GM23248 (cell line): ENCODE results near the gene RPS6KA4. TPM values are rescaled to one million over a fixed set of nuclear protein-coding genes. Genes with fewer than 3 reads are reported as not detected.
A peak's percentile ranks its signal among the peaks of the same experiment; 100 is the strongest.

Experiments used
- DNase-seq: peaks from one replicate; pipeline ENCODE4 v3.0.0-alpha.2; 2015
- H2AFZ ChIP-seq: fragments of 200-600 bp; sonication (generic); 2 replicates; pipeline ENCODE4 v1.6.1; 2016; ENCODE audit warnings: antibody characterized with exemption
- H3F3A ChIP-seq: fragments of 200-600 bp; sonication (generic); 2 replicates; pipeline ENCODE4 v1.6.1; 2016; ENCODE audit warnings: mild to moderate bottlenecking, antibody characterized with exemption, mixed run types; ENCODE audit not compliant: insufficient read depth
- H3K27ac ChIP-seq: fragments of 200-600 bp; sonication (generic); 2 replicates; pipeline ENCODE4 v1.5.1; 2016; ENCODE audit warnings: mild to moderate bottlenecking
- H3K27me3 ChIP-seq: fragments of 200-600 bp; sonication (generic); replicated peaks from 2 replicates; pipeline ENCODE4 v1.6.1; 2016; ENCODE audit warnings: mild to moderate bottlenecking; ENCODE audit not compliant: insufficient read depth
- H3K36me3 ChIP-seq: fragments of 200-600 bp; sonication (generic); 2 replicates; pipeline ENCODE4 v1.6.1; 2016; ENCODE audit warnings: low read depth, mild to moderate bottlenecking
- H3K4me1 ChIP-seq: fragments of 200-600 bp; sonication (generic); 2 replicates; pipeline ENCODE4 v1.6.1; 2016; ENCODE audit warnings: mild to moderate bottlenecking; ENCODE audit not compliant: insufficient read depth
- H3K4me2 ChIP-seq: fragments of 200-600 bp; sonication (generic); one replicate; pipeline ENCODE4 v1.6.1; 2016; ENCODE audit warnings: mild to moderate bottlenecking; ENCODE audit not compliant: unreplicated experiment
- H3K4me3 ChIP-seq: fragments of 200-600 bp; sonication (generic); 2 replicates; pipeline ENCODE4 v1.5.1; 2016; ENCODE audit warnings: mild to moderate bottlenecking
- H3K79me2 ChIP-seq: fragments of 200-600 bp; sonication (generic); 2 replicates; pipeline ENCODE4 v1.6.1; 2016; ENCODE audit warnings: mild to moderate bottlenecking; ENCODE audit not compliant: insufficient read depth
- H3K9ac ChIP-seq: fragments of 200-600 bp; sonication (generic); 2 replicates; pipeline ENCODE4 v1.6.1; 2016; ENCODE audit warnings: mild to moderate bottlenecking
- H3K9me2 ChIP-seq: fragments of 200-600 bp; sonication (generic); 2 replicates; pipeline ENCODE4 v1.6.1; 2016; ENCODE audit warnings: mixed run types, mild to moderate bottlenecking, moderate library complexity; ENCODE audit not compliant: insufficient read depth
- H3K9me3 ChIP-seq: fragments of 200-600 bp; sonication (generic); one replicate; pipeline ENCODE4 v1.6.1; 2017; ENCODE audit warnings: low read depth
- H4K20me1 ChIP-seq: fragments of 200-600 bp; sonication (generic); 2 replicates; pipeline ENCODE4 v1.6.0; 2016; ENCODE audit not compliant: insufficient read depth
- EZH2 ChIP-seq: fragments of 200-600 bp; sonication (generic); IDR thresholded peaks from 2 replicates; pipeline ENCODE4 v1.6.1; 2018; ENCODE audit warnings: antibody characterized with exemption, mild to moderate bottlenecking; ENCODE audit not compliant: insufficient read depth, poor library complexity, severe bottlenecking
- EZH2phosphoT487 ChIP-seq: fragments of 200-600 bp; sonication (generic); IDR thresholded peaks from 2 replicates; pipeline ENCODE4 v1.6.1; 2018; ENCODE audit warnings: antibody characterized with exemption, moderate library complexity, mild to moderate bottlenecking, low read depth; ENCODE audit not compliant: insufficient read depth
- WGBS, 2 experiments: methylation state at CpG; one replicate each; pipeline ENCODE4 v1.1.6; 2015 to 2017; ENCODE audit warnings: low lambda C conversion rate in 2 of 2, low coverage in 1 of 2; ENCODE audit errors: missing lambda C conversion rate in 2 of 2; 5-methylcytosine and 5-hydroxymethylcytosine counted together
- in situ Hi-C: fragments of 300-500 bp; cut with MboI; formaldehyde crosslinking; loops from 2 replicates; pipeline ENCODE4 v1.15.0; 2020
- polyA plus RNA-seq: library from polyadenylated mRNA; unstranded; fragments of >200 nt; fragmentation: Nextera tagmentation; extraction: Ambion mirVana; gene quantifications from 2 replicates; pipeline ENCODE4 v1.2.1, GENCODE V29; 2016
- total RNA-seq: library from RNA; depleted of rRNA; stranded (reverse); fragments of >200 nt; shearing (Covaris generic); gene quantifications from 2 replicates; pipeline ENCODE4 v1.2.3, GENCODE V29; 2014

Gene RPS6KA4
- total and polyA plus RNA-seq, 2 experiments from 2014 or later = 12.2 to 61.0 TPM

GRCh38 chr11:64342869-64343745, 15.9 kb upstream of the RPS6KA4 start:
- TF ChIP-seq EZH2phosphoT487 (no peak), EZH2 (no peak)
- 63 to 90% methylated on average over 14 to 29 of the region's 29 CpGs for whole genome bisulfite sequencing, 2 experiments
- in situ Hi-C loops = no loop called here
- Histone ChIP-seq H3F3A (no peaks in the 10 kb centered on the region), H2AFZ (peak overlapping the region; percentile 87), H3K9me3 (no peaks in the 10 kb centered on the region), H3K4me1 (no peaks in the 10 kb centered on the region), H3K4me2 (no peak overlapping the region), H3K36me3 (no peaks in the 10 kb centered on the region), H3K27me3 (no peaks in the 10 kb centered on the region), H3K9me2 (no peaks in the 10 kb centered on the region), H3K4me3 (peak overlapping the region; percentile 64; the same call in 1 of the 2 replicates), H3K27ac (no peak overlapping the region), H3K9ac (no peak overlapping the region), H4K20me1 (no peaks in the 10 kb centered on the region), H3K79me2 (no peaks in the 10 kb centered on the region)
- DNase-seq = no peak

GRCh38 chr11:64343767-64344559, 15.0 kb upstream of the RPS6KA4 start:
- no peak overlapping the region for H3K27ac ChIP-seq
- H3K4me2 ChIP-seq = no peak overlapping the region
- 71 to 76% methylated on average over 18 of the region's 18 CpGs for WGBS, 2 experiments
- in situ Hi-C loops = no loop called here
- no peaks in the 10 kb centered on the region for H3K9me3 ChIP-seq
- H3K4me1 ChIP-seq = no peaks in the 10 kb centered on the region
- no peak overlapping the region for H3K4me3 ChIP-seq
- H3K79me2 ChIP-seq = no peaks in the 10 kb centered on the region
- no peaks in the 10 kb centered on the region for H3K9me2 ChIP-seq
- peak; percentile 28 for DNase-seq
- no peak overlapping the region for H3K9ac ChIP-seq
- TF ChIP-seq EZH2phosphoT487 = no peak
- H2AFZ ChIP-seq = no peak overlapping the region
- H3K27me3 ChIP-seq = no peaks in the 10 kb centered on the region
- H4K20me1 ChIP-seq = no peaks in the 10 kb centered on the region
- H3F3A ChIP-seq = no peaks in the 10 kb centered on the region
- no peaks in the 10 kb centered on the region for H3K36me3 ChIP-seq

GRCh38 chr11:64344787-64345186, 14.2 kb upstream of the RPS6KA4 start:
- H3K4me3 ChIP-seq = no peak overlapping the region
- no peak overlapping the region for H3K4me2 ChIP-seq
- H3K9me3 ChIP-seq = no peaks in the 10 kb centered on the region
- H3K36me3 ChIP-seq = no peaks in the 10 kb centered on the region
- DNase-seq = no peak
- no peak overlapping the region for H2AFZ ChIP-seq
- H3K4me1 ChIP-seq = no peaks in the 10 kb centered on the region
- H3K27ac ChIP-seq = no peak overlapping the region
- H3K9me2 ChIP-seq = no peaks in the 10 kb centered on the region
- H3K27me3 ChIP-seq = no peaks in the 10 kb centered on the region
- in situ Hi-C loops = no loop called here
- TF ChIP-seq EZH2phosphoT487 = no peak
- TF ChIP-seq EZH2 = no peak
- no peaks in the 10 kb centered on the region for H4K20me1 ChIP-seq
- WGBS, 2 experiments = 96% methylated on average over 26 to 28 of the region's 28 CpGs
- no peak overlapping the region for H3K9ac ChIP-seq
- H3K79me2 ChIP-seq = no peaks in the 10 kb centered on the region
- no peaks in the 10 kb centered on the region for H3F3A ChIP-seq

- Histone ChIP-seq H3F3A (no peaks in the 10 kb centered on the region), H3K9me2 (no peaks in the 10 kb centered on the region), H3K79me2 (no peaks in the 10 kb centered on the region), H3K4me2 (no peak overlapping the region), H3K4me3 (no peak overlapping the region), H3K9me3 (no peaks in the 10 kb centered on the region), H3K4me1 (no peaks in the 10 kb centered on the region), H3K27me3 (no peaks in the 10 kb centered on the region), H4K20me1 (no peaks in the 10 kb centered on the region), H3K9ac (no peak overlapping the region), H2AFZ (no peak overlapping the region), H3K36me3 (no peaks in the 10 kb centered on the region), H3K27ac (no peak overlapping the region)
- in situ Hi-C loops = no loop called here
- TF ChIP-seq EZH2 (no peak), EZH2phosphoT487 (no peak)
- DNase-seq = peak; percentile 22
- 58 to 62% methylated on average over 12 of the region's 12 CpGs for WGBS, 2 experiments
Observed at GRCh38 chr11:64347193-64347867, 11.6 kb upstream of the RPS6KA4 start.
